CD1c-positive myeloid dendritic cell (primary cell): ENCODE results near the gene OR51L1.
"Not testable (repeated sequence)": the region's sequence is repeated elsewhere in the genome, so short reads cannot be mapped to it uniquely, and the experiment has no call there.

Experiments used
- DNase-seq: peaks from one replicate; pipeline ENCODE4 v3.0.0-alpha.2; 2016; ENCODE audit errors: extremely low spot score

OR51L1 gene

DNA sequence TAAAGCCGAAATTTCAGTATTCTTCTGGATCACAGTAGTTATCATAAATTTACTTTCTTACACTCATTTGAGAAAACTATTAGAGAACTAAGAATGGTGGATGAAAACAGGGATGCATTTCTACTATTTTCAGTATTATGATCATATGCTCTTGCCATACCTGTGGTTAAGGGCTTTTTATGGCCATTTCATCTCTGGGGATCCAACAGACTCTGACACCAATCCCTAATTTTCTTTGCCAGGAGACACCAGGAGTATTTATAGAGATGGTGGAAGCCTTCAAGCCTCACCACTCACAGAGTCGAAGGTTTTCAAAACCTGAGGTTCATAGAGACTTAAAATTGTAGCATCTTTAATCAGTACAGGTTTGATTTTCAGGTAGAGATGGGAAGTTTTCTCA, at the start of gene OR51L1:
Gene OR51L1, plus strand, starts transcription at position 301 of the 400 bp plus-strand sequence. CDS start 4,132 bp downstream, outside the sequence.
- no peak for DNase-seq

- no peak for DNase-seq
Observed at GRCh38 chr11:4947505-4947904, 47.1 kb upstream of the OR51L1 start, which contains the start of gene OR51A4. OR51A4 (minus strand) TSS chr11:4947605; CDS start chr11:4947100, 505 bp downstream.

GRCh38 chr11:4955613-4956012, 39.0 kb upstream of the OR51L1 start, which contains the start of gene OR51A2:
OR51A2 (minus strand) TSS chr11:4955713; CDS start chr11:4955713, 0 bp downstream.
- not testable (repeated sequence) for DNase-seq

DNA sequence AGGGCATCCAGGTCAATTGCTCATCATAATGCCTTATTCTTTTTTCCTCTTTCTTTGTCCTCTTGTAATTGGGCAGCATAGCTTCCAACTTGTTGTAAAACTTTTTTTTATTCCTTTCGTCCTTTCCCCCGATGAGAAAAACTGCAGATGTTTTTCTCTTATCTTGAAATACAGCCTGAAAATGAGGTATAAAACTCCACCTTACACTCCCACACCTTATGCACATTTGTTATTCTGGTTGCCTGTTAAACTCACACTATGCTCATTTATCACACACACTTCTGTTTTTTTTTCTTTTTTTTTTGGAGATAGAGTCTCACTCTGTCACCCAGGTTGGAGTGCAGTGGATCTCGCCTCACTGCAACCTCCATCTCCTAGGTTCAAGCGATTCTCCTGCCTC, 37.3 kb upstream of the OR51L1 start:
- DNase-seq: no peak

DNA sequence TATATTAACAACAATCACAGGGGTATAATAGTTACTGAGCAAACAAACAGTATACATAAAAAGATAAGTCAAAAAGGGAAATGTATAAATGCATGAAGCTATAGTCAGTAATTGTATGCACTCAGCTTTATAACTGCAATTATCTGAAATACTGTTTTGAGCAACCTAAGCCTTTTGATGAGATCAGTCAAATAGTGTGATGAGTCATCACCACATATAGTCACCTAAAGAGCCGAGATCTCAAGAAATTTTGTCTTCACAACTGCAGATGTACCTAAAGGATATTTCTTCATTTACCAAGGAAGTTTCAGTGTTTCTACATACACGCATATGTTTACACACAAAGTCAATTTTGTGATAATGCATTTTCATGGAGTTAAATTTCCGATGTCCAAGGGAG, 33.8 kb upstream of the OR51L1 start:
- no peak for DNase-seq

DNA sequence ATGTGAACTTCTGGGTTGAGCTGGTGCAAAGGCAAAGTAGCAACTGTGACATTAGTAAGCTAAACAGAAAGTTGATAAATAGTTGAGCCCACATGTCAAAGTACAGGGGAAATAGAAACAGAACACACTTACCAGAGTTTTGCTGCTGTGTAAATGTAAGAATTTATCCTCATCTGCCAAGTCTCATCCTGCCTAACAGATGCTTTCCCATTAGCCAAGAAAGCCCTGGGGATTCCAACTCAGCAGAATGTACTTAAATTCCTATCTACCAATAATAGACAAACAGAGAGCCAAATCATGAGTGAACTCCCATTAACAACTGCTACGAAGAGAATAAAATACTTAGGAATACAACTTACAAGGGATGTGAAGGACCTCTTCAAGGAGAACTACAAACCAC, 31.8 kb upstream of the OR51L1 start:
- no peak for DNase-seq

DNA sequence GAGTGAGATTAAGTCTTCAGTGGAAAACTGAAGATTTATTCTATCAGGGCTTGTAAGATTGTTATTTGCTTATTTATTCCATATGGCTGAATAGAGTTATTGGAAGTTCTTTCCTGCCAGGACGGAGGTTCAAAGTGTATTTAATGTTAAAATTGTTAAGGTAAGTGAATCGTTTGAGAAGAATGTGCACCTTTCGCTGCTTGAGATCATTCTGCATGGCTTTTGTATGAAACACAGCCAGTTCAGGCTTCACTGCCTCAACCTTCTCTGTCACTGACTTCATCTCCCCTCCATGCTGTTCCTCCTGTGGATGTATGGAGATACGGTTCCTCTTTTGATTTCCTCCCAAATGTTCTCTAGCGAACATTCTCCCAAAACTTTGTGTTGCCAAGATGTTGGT, 19.2 kb upstream of the OR51L1 start:
- no peak for DNase-seq

DNA sequence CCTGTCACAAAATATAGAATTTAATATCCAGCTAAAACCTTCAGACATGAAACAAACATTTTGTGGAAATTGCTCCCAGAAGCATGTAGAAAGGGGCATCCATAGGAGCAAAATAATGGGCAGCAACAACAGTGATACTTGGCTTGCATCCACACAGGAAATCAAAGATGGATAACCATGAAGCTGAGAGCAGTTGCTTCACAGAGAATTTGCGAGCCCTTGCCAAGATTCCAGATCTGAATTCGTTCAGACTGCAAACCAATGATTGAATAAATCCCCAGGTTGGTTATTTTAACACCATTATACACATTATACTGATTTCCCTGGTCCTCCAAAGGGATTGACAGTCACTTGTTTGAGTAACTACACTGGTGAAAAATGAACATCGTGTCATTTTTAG, 15.6 kb upstream of the OR51L1 start:
- DNase-seq: no peak

GRCh38 chr11:4982678-4983077, 12.0 kb upstream of the OR51L1 start:
- no peak for DNase-seq

DNA sequence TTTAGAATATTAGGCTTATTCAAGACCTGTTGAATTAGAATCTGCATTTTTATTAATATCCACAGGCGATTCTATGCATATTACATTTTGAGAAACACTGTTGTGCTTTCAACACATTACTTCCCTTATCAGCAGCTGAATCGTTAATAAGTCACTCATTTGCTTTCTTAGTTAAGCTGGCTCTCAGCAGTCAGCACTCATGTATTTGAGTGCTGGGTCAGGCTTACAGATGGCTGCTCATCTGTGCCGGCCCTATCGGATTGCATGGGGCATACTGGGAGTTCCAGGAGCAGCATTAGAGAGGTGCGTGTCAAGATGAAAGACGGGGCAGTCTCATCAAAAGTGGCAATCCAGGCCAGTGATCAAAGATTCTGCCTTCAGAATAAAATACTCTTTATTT, 10.8 kb upstream of the OR51L1 start:
- DNase-seq: no peak

DNA sequence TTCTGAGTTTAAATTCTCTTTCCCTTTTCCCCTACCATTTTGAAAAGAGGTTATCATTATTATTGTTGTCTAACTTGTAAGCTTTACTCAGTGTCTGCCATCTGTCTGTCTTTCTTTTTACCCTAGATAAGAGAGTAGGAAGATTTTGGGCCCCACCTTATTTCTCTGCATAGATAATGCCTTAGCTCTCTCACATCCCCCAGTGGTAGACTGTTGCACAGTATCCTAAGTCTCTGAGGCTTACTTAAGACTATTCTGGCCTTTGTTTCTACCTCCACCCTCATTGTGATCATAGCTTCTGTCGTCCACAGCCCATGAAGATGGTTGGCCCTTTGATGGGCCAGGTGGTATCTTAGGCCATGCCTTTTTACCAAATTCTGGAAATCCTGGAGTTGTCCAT, 3.6 kb upstream of the OR51L1 start:
- no peak for DNase-seq

DNA sequence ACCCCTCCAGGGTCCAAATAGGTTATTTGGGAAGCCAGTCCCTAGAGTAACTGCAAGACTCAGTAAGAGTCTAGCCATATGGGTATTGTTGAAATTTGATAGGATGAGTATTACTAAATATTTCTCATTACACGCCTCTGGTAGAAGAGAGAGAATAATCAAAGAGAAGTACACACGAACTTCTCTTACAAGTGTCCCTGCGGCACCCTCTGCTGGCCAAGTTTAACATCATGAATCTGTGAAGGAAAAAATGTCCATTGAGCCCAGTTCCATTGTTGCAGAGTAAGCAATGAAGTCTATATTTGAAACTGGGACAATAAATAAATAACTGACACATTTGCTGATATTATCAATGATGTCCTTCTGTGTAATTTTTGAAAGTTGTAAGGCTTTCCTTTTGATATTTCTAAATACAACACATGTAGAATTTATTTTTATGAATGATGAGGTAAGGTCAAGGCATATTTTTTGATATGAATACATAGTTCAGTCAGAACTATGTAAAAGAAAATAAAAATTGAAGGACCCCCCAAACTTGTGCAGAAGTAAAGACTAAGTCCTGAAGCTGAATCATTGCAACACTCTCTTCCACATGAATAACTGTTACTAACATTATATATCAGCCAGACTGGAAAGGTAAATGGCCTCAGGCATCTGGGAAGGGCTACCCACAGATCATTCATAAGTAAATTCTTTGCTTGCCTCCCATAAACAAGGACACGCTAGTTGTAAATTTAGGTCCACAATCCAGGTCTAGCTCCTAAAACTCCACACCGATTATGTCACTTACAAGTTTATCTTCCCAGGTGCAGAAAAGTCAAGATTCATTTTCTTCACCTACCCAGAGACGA, 10.0 kb downstream of the OR51L1 start:
- no peak for DNase-seq

DNA sequence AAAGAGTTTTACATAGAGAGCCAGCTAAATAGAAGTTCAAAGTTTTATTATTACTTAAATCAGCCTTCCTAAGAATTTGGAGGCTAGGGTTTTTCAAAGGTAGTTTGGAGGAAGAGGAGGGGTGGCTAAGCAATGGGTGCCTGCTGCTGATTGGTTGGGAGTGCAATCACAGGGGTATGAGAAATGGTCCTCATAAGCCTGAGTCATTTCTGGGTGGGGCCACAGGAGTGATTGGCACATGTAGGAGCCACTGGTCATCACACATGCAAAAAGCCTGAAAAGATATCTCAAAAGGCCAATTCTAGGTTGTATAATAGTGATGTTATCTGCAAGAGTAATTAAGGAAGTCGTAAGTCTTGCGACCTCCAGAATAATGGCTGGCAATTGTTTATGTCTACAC, 12.9 kb downstream of the OR51L1 start:
- no peak for DNase-seq

GRCh38 chr11:5011254-5011653, 16.6 kb downstream of the OR51L1 start:
- DNase-seq: no peak

GRCh38 chr11:5013012-5013411, 18.4 kb downstream of the OR51L1 start:
- DNase-seq: no peak

- DNase-seq: no peak
Observed at GRCh38 chr11:5021996-5022395, 27.3 kb downstream of the OR51L1 start.

DNA sequence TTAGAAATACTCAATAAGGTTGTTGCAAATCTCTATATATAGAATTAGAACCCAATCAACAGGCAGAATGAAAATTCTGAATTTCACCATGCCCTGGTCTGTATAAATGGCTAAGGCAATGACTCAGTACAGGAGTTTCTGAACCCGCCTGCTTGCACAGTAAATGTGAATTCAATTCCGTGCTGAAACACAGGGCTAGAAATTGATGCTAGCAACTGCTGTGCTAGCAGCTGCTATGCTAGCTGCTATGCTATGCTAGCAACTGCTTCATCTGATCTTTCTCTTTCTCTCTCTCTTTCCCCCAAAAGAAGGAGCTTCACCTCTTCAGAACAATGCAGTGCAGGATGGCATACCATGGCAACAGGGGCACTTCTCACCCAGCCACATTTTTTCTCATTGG, 42.0 kb downstream of the OR51L1 start:
- DNase-seq: no peak

DNA sequence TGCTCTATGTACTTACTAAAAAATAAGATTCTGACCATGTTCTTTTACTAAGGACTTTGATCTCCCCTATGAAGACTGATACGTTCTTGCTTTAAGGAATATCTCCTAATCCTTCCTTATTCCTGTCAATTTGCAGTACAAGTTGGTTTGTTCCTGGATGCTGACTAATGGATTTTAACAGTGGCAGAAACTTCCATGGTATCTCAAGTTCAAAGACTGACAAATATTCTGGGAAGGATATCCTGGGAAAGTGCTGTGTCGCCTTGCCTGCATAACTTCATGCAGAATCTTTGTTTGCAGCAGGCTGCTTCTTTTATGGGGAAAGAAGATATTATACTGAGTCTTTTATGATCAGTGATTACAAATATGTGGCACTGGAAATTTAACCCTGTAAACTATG, 43.3 kb downstream of the OR51L1 start:
- no peak for DNase-seq

GRCh38 chr11:5038341-5038740, 43.7 kb downstream of the OR51L1 start:
- DNase-seq: no peak

GRCh38 chr11:5040876-5041275, 46.2 kb downstream of the OR51L1 start:
- DNase-seq: no peak

DNA sequence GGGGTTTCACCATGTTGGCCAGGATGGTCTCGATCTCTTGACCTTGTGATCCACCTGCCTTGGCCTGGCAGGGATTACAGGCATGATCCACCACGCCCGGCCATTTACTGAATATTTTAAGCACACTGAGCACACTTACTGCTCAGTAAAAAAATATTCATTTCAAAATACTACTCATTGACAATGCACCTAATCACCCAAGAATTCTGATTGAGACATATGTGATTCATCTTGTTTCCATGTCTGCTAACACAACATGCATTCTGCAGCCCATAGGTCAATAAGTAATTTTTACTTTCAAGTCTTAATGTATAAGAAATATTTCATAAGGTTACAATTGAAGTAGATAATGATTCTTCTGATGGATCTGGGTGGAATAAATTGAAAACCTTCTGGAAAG, 47.4 kb downstream of the OR51L1 start:
- no peak for DNase-seq

- no peak for DNase-seq
Observed at GRCh38 chr11:5043380-5043779, 48.7 kb downstream of the OR51L1 start.

DNA sequence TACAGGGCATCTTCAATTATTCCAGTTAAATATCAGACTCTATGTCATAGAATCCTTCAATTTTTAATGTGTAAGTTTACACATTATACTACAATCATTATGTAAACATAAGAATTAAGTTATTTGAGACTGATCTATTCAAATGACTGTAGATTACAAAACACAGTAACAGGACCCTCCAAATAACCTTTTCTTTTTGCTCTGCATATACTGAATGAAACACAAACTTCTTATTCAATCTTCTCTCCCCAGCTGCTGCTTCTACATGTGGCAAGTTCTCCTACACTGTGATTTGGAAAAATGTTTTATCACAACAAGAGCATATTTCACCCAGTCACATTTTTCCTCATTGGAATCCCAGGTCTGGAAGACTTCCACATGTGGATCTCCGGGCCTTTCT, 51.6 kb downstream of the OR51L1 start, which contains the start of gene OR52J3:
Gene OR52J3, plus strand, starts transcription at position 301 of the 400 bp plus-strand sequence. Its CDS starts 0 bp downstream, at position 301.
- no peak for DNase-seq
